ENCODE results near the gene FAM193A.

FAM193A gene

GRCh38 chr4:2672700-2673099, 136.3 kb downstream of the FAM193A start:
- TF ChIP-seq TAF1 (IDR thresholded peaks at IDR 0.05; ENCODE audit: borderline replicate concordance, insufficient read depth, low read length) (no peak), POLR2AphosphoS5 (IDR thresholded peaks at IDR 0.05; ENCODE audit: low read depth, low read length) (no peak), FOXP2 (optimal IDR thresholded peaks at IDR 0.05; ENCODE audit: borderline replicate concordance, extremely low read depth, extremely low read length, insufficient read depth) (no peak), REST (IDR thresholded peaks at IDR 0.05; ENCODE audit: insufficient read depth in 1 of 2, low read depth in 2 of 2, low read length in 2 of 2) (no peak), SIN3A (IDR thresholded peaks at IDR 0.05; ENCODE audit: borderline replicate concordance, insufficient read depth, low read length) (no peak)

DNA sequence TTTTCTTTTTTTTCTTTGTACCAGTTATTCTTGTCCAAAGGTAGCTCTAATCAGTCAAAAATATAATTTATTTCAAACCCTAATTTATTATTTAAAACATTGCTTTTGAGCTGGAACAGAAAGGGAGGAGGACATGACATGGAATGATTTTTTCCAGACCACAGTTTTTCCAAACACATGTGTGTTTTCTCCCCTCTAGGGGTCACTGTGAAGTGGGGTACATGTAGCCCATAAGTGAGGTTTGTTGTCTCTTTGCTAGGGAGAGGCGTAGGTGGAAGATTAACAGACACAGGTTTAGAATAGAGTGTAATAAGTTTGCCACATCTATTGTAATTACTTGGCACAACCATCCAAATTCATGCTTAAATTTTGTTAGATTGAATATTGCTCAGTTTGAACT, 136.7 kb downstream of the FAM193A start:
- TF ChIP-seq TAF1 (IDR thresholded peaks at IDR 0.05; ENCODE audit: borderline replicate concordance, insufficient read depth, low read length) (no peak), FOXP2 (optimal IDR thresholded peaks at IDR 0.05; ENCODE audit: borderline replicate concordance, extremely low read depth, extremely low read length, insufficient read depth) (no peak), POLR2AphosphoS5 (IDR thresholded peaks at IDR 0.05; ENCODE audit: low read depth, low read length) (no peak), REST (IDR thresholded peaks at IDR 0.05; ENCODE audit: insufficient read depth in 1 of 2, low read depth in 2 of 2, low read length in 2 of 2) (no peak), SIN3A (IDR thresholded peaks at IDR 0.05; ENCODE audit: borderline replicate concordance, insufficient read depth, low read length) (no peak)

DNA sequence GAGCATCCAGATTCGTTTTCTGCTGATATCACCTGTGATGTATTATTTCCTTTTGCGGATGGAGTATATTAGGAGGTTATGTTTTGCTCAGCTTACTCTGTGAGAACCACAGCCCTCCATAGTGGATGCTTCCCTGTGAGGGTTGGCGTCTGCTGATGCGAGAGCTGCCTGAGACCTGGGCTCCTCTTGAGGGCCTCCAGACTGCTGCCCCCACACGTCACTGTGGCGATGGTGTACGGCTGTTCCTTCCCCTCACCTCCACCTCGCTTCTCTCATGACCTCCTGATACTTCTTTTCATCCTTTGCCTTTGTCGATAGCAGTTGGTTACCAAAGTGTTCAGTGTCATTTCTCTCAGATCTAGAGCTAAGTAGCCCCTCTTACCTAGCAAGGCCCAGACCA, 148.0 kb downstream of the FAM193A start:
- TF ChIP-seq TAF1 (IDR thresholded peaks at IDR 0.05; ENCODE audit: borderline replicate concordance, insufficient read depth, low read length) (no peak), FOXP2 (optimal IDR thresholded peaks at IDR 0.05; ENCODE audit: borderline replicate concordance, extremely low read depth, extremely low read length, insufficient read depth) (no peak), REST (IDR thresholded peaks at IDR 0.05; ENCODE audit: insufficient read depth in 1 of 2, low read depth in 2 of 2, low read length in 2 of 2) (no peak), SIN3A (IDR thresholded peaks at IDR 0.05; ENCODE audit: borderline replicate concordance, insufficient read depth, low read length) (no peak), POLR2AphosphoS5 (IDR thresholded peaks at IDR 0.05; ENCODE audit: low read depth, low read length) (no peak)

DNA sequence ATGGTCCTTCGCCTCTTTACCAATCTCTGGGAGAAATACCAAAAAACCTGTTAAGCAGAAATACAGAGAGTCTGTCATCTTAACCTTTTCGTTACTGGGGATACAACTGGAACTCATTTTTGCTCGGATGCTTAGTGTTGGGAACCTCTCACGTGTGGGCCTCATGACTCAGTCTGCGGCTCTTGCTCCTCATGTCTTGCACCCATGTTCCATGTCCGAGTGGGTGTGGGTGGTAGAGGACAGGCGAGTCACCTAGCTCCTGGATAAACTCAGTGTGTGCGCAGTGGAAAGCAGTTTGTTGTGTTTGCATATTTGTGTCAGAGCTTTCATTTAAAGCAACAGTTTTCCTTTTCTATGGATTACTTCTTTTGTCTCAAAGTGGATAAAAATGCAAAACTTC, 149.1 kb downstream of the FAM193A start:
- no peak for TF ChIP-seq FOXP2 (optimal IDR thresholded peaks at IDR 0.05; ENCODE audit: borderline replicate concordance, extremely low read depth, extremely low read length, insufficient read depth)
- TF ChIP-seq REST (IDR thresholded peaks at IDR 0.05; ENCODE audit: insufficient read depth in 1 of 2, low read depth in 2 of 2, low read length in 2 of 2), result no peak
